Measurements from ENCODE around the gene PSMD6. TPM values are rescaled to one million over a fixed set of nuclear protein-coding genes. Genes with fewer than 3 reads are reported as not detected.

The PSMD6 gene
- total and polyA plus RNA-seq, 10 of the 15 experiments (the other 5 are each of a cell fraction or from before 2014, with no cell fraction given) = 68.7 to 199 (median 106) TPM

- no peaks in the 10 kb centered on the region for H3K9me3 ChIP-seq (replicated peaks; ENCODE audit: control insufficient read depth, insufficient read depth, low read length)
- WGBS (ENCODE audit: insufficient coverage, insufficient replicate concordance, low lambda C conversion rate, missing lambda C conversion rate) = 95% methylated on average over 4 of the region's 4 CpGs
- POLR2A ChIA-PET = no interaction called here
- H3K79me2 ChIP-seq (ENCODE audit: control insufficient read depth, insufficient read depth, low read length) = peaks cover 5% of the 10 kb centered on the region
- FAIRE-seq (no peak), DNase-seq (ENCODE audit: low read depth, low spot score) (no peak), ATAC-seq (no peak)
- H4K20me1 ChIP-seq (ENCODE audit: control insufficient read depth, insufficient read depth) = no peaks in the 10 kb centered on the region
- CTCF ChIA-PET = interaction anchor here (0.6 to 5.8 kb wide), 6 partner anchors 9 to 44 kb away, joined by 3 to 58 read pairs (median 3); no protein-coding TSS in a partner anchor
- H3K4me3 ChIP-seq = no peak overlapping the region
- intact Hi-C loops (cut with micrococcal nuclease; ENCODE audit: unreplicated experiment) (no loop called here), in situ Hi-C loops (cut with MboI) (no loop called here)
- H3K27ac ChIP-seq (ENCODE audit: control insufficient read depth, insufficient read depth) = no peak overlapping the region
- H3K27me3 ChIP-seq (replicated peaks in 1 of 2; ENCODE audit: control insufficient read depth in 2 of 2, insufficient read depth in 2 of 2, low read length in 1 of 2) = no peaks in the 10 kb centered on the region
- RAD21 ChIA-PET (ENCODE audit: unreplicated experiment) = interaction anchor here (0.9 to 1.6 kb wide), 3 partner anchors 10 to 46 kb away, joined by 3 to 4 read pairs (median 3); no protein-coding TSS in a partner anchor
- SMC1A ChIA-PET (ENCODE audit: uncharacterized antibody, unreplicated experiment) = interaction anchor here (0.6 to 4.6 kb wide), 8 partner anchors 9 to 573 kb away, joined by 3 to 32 read pairs (median 9); no protein-coding TSS in a partner anchor
- no TSS peak for BruUV-seq (replicated peaks)
- no peak overlapping the region for H2AFZ ChIP-seq (ENCODE audit: control insufficient read depth, low read depth, low read length)
- TF ChIP-seq YBX1 (IDR thresholded peaks at IDR 0.05) = no peak
- TF ChIP-seq NBN (IDR thresholded peaks at IDR 0.05) = no peak
- no peak for TF ChIP-seq BCL3 (IDR thresholded peaks at IDR 0.05; ENCODE audit: borderline replicate concordance, insufficient read depth, low read depth, low read length, poor library complexity, severe bottlenecking)
- TF ChIP-seq STAT1 (conservative IDR thresholded peaks at IDR 0.05) = no peak
- TF ChIP-seq IKZF1 (conservative IDR thresholded peaks at IDR 0.05) = no peak
- no peak for TF ChIP-seq ETV6 (conservative IDR thresholded peaks at IDR 0.05 in 1 of 2, IDR thresholded peaks at IDR 0.05 in 1 of 2; ENCODE audit: borderline replicate concordance in 1 of 2, low read depth in 1 of 2)
- no peak overlapping the region for H3K9ac ChIP-seq (ENCODE audit: control insufficient read depth, insufficient read depth, low read length)
- no peak overlapping the region for H3K4me2 ChIP-seq (ENCODE audit: control insufficient read depth, insufficient read depth)
- peaks cover 14 to 15% of the 10 kb centered on the region in 2 experiments; a peak in 3 of 4 replicates for H3K36me3 ChIP-seq (ENCODE audit: control insufficient read depth in 2 of 2, insufficient read depth in 2 of 2, low read length in 1 of 2)
- H3K4me1 ChIP-seq (ENCODE audit: control insufficient read depth, insufficient read depth, low read length) = no peaks in the 10 kb centered on the region
Measured at GRCh38 chr3:63976161-63976871, 47.0 kb downstream of the PSMD6 start.
